ENCODE measurements around the gene HECW1.

The HECW1 gene

GRCh38 chr7:43104874-43105520 lies 7.5 kb upstream of the HECW1 start:
- TF ChIP-seq, protein P1, sequence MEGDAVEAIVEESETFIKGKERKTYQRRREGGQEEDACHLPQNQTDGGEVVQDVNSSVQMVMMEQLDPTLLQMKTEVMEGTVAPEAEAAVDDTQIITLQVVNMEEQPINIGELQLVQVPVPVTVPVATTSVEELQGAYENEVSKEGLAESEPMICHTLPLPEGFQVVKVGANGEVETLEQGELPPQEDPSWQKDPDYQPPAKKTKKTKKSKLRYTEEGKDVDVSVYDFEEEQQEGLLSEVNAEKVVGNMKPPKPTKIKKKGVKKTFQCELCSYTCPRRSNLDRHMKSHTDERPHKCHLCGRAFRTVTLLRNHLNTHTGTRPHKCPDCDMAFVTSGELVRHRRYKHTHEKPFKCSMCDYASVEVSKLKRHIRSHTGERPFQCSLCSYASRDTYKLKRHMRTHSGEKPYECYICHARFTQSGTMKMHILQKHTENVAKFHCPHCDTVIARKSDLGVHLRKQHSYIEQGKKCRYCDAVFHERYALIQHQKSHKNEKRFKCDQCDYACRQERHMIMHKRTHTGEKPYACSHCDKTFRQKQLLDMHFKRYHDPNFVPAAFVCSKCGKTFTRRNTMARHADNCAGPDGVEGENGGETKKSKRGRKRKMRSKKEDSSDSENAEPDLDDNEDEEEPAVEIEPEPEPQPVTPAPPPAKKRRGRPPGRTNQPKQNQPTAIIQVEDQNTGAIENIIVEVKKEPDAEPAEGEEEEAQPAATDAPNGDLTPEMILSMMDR (conservative IDR thresholded peaks at IDR 0.05), result no peak
- H3K27ac ChIP-seq, result no peak overlapping the region

DNA sequence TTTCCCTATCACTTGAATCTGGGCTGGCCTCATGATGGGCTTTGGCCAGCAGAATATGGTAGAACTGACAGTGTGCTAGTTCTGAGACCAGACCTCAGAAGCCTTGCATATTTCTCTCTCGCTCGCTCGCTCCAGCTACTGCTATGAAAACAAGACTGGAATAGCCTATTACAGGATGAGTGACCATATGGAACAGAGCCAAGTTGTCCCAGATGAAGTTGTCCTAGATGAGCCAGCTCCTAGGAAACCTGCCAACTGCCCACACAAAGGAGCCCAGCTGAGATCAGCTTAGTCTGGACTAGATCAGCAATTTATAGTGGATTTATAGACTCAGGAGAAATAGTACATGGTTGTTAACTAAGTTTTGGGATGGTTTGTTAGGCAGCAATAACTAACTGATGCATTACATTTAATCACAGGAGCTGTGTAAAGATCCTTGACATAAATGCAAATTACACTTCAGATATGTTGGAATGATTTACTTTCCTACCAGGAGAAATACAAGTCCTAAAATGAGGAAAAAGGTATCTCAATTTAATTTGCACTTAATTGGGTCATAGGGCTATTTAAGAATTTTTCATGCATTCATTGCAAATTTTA lies 6.8 kb upstream of the HECW1 start:
- TF ChIP-seq, protein P1 (conservative IDR thresholded peaks at IDR 0.05), result no peak
- H3K27ac ChIP-seq, result no peak overlapping the region

GRCh38 chr7:43108255-43109011 lies 4.0 kb upstream of the HECW1 start:
- TF ChIP-seq, protein P1 (conservative IDR thresholded peaks at IDR 0.05), result peak; percentile 98
- H3K27ac ChIP-seq, result no peak overlapping the region

DNA sequence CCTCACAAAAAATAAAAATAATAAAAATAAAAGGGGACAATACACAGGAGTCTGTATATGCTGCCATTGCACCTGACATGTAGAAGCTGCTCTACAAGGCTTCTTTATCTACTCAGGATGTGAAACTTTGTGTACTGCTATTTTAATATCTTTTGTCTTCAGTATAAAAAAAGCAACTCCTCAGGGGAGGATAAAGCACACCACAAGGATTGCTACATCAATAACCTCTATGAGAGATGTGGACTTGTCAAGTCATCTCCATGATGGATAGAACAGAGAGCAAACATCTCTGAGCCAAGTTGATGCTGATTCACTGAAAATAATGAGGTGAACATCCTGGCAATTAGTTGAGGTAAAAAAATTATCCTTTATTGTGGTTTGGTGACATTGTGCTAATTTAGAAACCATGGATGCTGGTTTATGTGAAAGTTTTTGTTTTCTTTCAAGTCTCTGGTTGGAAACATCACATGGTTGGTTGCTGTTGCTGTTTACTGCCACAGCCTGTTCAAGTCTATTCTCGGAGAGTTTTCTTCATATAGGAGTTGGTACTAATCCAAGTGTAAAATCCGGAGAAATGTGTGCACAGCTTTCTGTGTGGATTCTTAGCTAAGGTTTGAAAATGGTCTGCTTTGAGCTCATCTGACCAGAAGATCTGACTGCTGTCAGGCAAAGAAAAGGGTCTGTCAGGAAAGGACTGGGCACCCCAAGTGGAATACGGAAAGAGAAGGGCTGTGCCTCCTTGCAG lies 1.5 kb upstream of the HECW1 start:
- TF ChIP-seq, protein P1 (conservative IDR thresholded peaks at IDR 0.05), result no peak
- no peak overlapping the region for H3K27ac ChIP-seq

GRCh38 chr7:43111630-43112458 lies 603 bp upstream of the HECW1 start:
- no peak overlapping the region for H3K27ac ChIP-seq
- TF ChIP-seq, protein P1 (conservative IDR thresholded peaks at IDR 0.05), result no peak

- H3K27ac ChIP-seq, result no peak overlapping the region
- TF ChIP-seq, protein P1 (conservative IDR thresholded peaks at IDR 0.05), result no peak
Observed at GRCh38 chr7:43112941-43113621, 634 bp downstream of the HECW1 start.

All from VCaP (cell line).